Mesothelial cell of epicardium (in vitro differentiated cells): ENCODE data around the gene NOM1. TPM values are rescaled to one million over a fixed set of nuclear protein-coding genes. Genes with fewer than 3 reads are reported as not detected.
"Not testable (repeated sequence)": the region's sequence is repeated elsewhere in the genome, so short reads cannot be mapped to it uniquely, and the experiment has no call there.

Source experiments
- DNase-seq, 2 experiments: peaks; one replicate each; pipeline ENCODE4 v3.0.0; 2021; ENCODE audit warnings: low spot score in 2 of 2; ENCODE audit not compliant: unreplicated experiment in 2 of 2
- H3K27ac Mint-ChIP-seq: 2 replicates; pipeline ENCODE4 v1.8.0; 2021; ENCODE audit warnings: mixed read lengths
- H3K27me3 Mint-ChIP-seq: 2 replicates; pipeline ENCODE4 v1.8.0; 2021; ENCODE audit warnings: low read depth, mixed read lengths
- H3K36me3 Mint-ChIP-seq: 2 replicates; pipeline ENCODE4 v1.8.0; 2021; ENCODE audit warnings: mixed read lengths
- H3K4me1 Mint-ChIP-seq: 2 replicates; pipeline ENCODE4 v1.8.0; 2021; ENCODE audit warnings: mixed read lengths
- H3K4me3 Mint-ChIP-seq: 2 replicates; pipeline ENCODE4 v1.8.0; 2021; ENCODE audit warnings: mild to moderate bottlenecking, moderate library complexity, mixed read lengths
- H3K9me3 Mint-ChIP-seq: 2 replicates; pipeline ENCODE4 v1.8.0; 2021; ENCODE audit warnings: mixed read lengths
- total RNA-seq: library from RNA; stranded (reverse); gene quantifications from 3 replicates; pipeline ENCODE4 v1.2.1, GENCODE V29; 2021
- TF ChIP-seq, protein P1 (sequence below): fragments of 200-600 bp; sonication (generic); IDR thresholded peaks from one replicate; pipeline ENCODE4 v1.5.0; 2021; ENCODE audit warnings: antibody characterized with exemption; ENCODE audit not compliant: unreplicated experiment

NOM1 gene
- total RNA-seq: 27.0 to 29.3 TPM (median 29.1 TPM) in 3 replicates

- peak; percentile 89 to 93 for DNase-seq
- TF ChIP-seq, protein P1, sequence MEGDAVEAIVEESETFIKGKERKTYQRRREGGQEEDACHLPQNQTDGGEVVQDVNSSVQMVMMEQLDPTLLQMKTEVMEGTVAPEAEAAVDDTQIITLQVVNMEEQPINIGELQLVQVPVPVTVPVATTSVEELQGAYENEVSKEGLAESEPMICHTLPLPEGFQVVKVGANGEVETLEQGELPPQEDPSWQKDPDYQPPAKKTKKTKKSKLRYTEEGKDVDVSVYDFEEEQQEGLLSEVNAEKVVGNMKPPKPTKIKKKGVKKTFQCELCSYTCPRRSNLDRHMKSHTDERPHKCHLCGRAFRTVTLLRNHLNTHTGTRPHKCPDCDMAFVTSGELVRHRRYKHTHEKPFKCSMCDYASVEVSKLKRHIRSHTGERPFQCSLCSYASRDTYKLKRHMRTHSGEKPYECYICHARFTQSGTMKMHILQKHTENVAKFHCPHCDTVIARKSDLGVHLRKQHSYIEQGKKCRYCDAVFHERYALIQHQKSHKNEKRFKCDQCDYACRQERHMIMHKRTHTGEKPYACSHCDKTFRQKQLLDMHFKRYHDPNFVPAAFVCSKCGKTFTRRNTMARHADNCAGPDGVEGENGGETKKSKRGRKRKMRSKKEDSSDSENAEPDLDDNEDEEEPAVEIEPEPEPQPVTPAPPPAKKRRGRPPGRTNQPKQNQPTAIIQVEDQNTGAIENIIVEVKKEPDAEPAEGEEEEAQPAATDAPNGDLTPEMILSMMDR: peak; percentile 82
- H3K4me3 Mint-ChIP-seq: peak within 1 kb of the TSS; percentile 91
- peak within 1 kb of the TSS; percentile 96 for H3K27ac Mint-ChIP-seq
- H3K27me3 Mint-ChIP-seq: peaks cover 21% of the 10 kb centered on the region
- H3K9me3 Mint-ChIP-seq: no peaks in the 10 kb centered on the region
- H3K36me3 Mint-ChIP-seq: peaks cover 11% of the 10 kb centered on the region
- H3K4me1 Mint-ChIP-seq: peaks cover 27% of the 10 kb centered on the region
Measured at GRCh38 chr7:156949541-156950380, at the start of gene NOM1. Gene NOM1 (plus strand): TSS chr7:156949712. CDS start chr7:156949738, 26 bp downstream.

DNA sequence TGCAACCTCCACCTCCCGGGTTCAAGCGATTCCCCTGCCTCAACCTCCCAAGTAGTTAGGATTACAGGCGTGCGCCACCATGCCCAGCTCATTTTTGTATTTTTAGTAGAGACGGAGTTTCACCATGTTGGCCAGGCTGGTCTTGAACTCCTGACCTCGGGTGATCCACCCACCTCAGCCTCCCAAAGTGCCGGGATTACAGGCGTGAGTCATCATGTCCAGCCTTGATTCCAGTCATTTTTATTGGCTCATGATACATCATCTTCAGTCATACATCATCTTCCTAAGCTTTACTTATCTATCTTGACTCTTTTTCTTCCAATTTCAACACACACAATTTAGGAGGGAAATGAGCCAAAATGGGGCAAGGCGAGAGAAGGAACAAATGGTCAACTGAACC lies 49.4 kb upstream of the NOM1 start:
- H3K27ac Mint-ChIP-seq, H3K27me3 Mint-ChIP-seq, H3K9me3 Mint-ChIP-seq, H3K4me3 Mint-ChIP-seq, DNase-seq, H3K36me3 Mint-ChIP-seq, H3K4me1 Mint-ChIP-seq: not testable (repeated sequence)

DNA sequence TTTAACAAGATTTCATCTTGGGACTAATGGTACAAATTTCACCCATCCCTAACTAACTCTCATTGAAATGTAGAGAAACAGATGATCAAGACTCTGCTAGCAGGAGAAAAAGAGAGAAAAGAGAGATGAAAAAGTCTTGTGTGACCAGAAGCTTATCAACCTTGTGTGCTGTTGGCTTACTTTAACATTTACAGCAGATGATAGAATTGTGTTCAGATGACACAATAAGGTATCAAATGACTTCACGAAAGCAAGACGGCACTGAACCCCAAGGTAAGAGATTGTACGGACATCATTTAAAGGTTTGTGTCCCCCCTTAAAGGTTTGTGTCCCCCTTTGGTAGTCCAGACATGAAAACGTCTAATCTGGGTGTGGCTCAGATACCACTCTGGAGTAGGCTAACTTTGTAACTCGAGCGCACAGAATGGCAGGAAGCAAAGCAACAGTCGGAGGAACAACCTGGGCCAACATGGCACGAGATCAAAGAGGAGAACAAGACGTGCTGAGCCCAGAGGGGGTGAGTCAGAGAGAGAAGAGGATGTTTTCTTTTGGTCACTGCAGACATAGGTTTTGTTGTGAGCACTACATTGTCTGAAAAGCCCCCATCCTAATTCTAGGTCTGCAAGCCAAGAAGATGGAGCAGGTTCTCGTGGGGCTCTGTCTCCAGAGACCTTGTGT lies 46.1 kb upstream of the NOM1 start:
- H3K4me3 Mint-ChIP-seq: no peak overlapping the region
- no peaks in the 10 kb centered on the region for H3K36me3 Mint-ChIP-seq
- H3K9me3 Mint-ChIP-seq: no peaks in the 10 kb centered on the region
- H3K4me1 Mint-ChIP-seq: no peaks in the 10 kb centered on the region
- no peak overlapping the region for H3K27ac Mint-ChIP-seq
- no peak for DNase-seq
- no peaks in the 10 kb centered on the region for H3K27me3 Mint-ChIP-seq
- TF ChIP-seq, protein P1: no peak

- no peak for DNase-seq
- TF ChIP-seq, protein P1: no peak
Measured at GRCh38 chr7:156906200-156906649, 43.3 kb upstream of the NOM1 start.

DNA sequence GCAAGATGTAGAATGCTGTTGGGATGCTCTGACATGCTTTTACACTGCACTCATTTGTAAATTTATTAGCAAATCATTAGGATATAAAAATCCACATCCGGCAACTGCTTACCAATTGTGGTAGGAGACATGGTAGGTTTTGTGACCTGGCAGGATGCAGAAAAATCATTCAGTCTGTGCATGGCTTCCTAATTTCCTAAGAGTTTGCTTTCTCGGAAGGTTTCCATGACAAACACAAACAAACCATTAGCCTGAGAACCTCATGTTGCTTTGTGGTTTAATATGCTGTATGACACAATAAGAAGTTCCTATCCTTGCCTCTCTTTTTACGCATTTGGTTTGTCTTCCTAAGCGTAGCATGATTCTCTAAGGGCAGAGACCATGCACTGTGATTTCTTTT lies 41.9 kb upstream of the NOM1 start:
- Mint-ChIP-seq H3K27me3 (peaks cover 9% of the 10 kb centered on the region), H3K27ac (no peak overlapping the region), H3K4me1 (no peaks in the 10 kb centered on the region), H3K9me3 (peaks cover 3% of the 10 kb centered on the region), H3K36me3 (no peaks in the 10 kb centered on the region), H3K4me3 (no peak overlapping the region)
- TF ChIP-seq, protein P1: no peak
- no peak for DNase-seq

More at GRCh38 chr7:156906200-156906649, 43.3 kb upstream of the NOM1 start:
- Mint-ChIP-seq H3K36me3 (no peaks in the 10 kb centered on the region), H3K27me3 (peaks cover under 1% of the 10 kb centered on the region), H3K27ac (no peak overlapping the region), H3K4me1 (no peaks in the 10 kb centered on the region), H3K9me3 (no peaks in the 10 kb centered on the region), H3K4me3 (no peak overlapping the region)

- DNase-seq, H3K27ac Mint-ChIP-seq, H3K4me1 Mint-ChIP-seq, H3K4me3 Mint-ChIP-seq, H3K36me3 Mint-ChIP-seq, H3K27me3 Mint-ChIP-seq, H3K9me3 Mint-ChIP-seq: not testable (repeated sequence)
Measured at GRCh38 chr7:156909574-156910252, 39.8 kb upstream of the NOM1 start.
